Parathyroid adenoma (tissue), 2 donors: ENCODE data around the gene LCT.

Experiments
- H2AFZ ChIP-seq: fragments of 300-600 bp; sonication (generic); one replicate; pipeline ENCODE4 v1.7.0; 2017; ENCODE audit warnings: antibody characterized with exemption, mild to moderate bottlenecking
- H3K27ac ChIP-seq: fragments of 300-600 bp; sonication (generic); one replicate; pipeline ENCODE4 v1.7.0; 2017
- H3K27me3 ChIP-seq: fragments of 300-600 bp; sonication (generic); one replicate; pipeline ENCODE4 v1.7.0; 2017; ENCODE audit warnings: low read length; ENCODE audit not compliant: control insufficient read depth, insufficient read depth
- H3K36me3 ChIP-seq: fragments of 300-600 bp; sonication (generic); one replicate; pipeline ENCODE4 v1.7.0; 2017; ENCODE audit warnings: low read length; ENCODE audit not compliant: control insufficient read depth, insufficient read depth
- H3K4me1 ChIP-seq: fragments of 300-600 bp; sonication (generic); one replicate; pipeline ENCODE4 v1.7.0; 2017; ENCODE audit warnings: control low read depth
- H3K4me2 ChIP-seq: fragments of 300-600 bp; sonication (generic); one replicate; pipeline ENCODE4 v1.7.0; 2017; ENCODE audit warnings: low read length
- H3K4me3 ChIP-seq: fragments of 300-600 bp; sonication (generic); one replicate; pipeline ENCODE4 v1.7.0; 2017; ENCODE audit warnings: low read depth, low read length
- H3K79me2 ChIP-seq: fragments of 300-600 bp; sonication (generic); one replicate; pipeline ENCODE4 v1.7.0; 2017; ENCODE audit warnings: control low read depth
- H3K9ac ChIP-seq: fragments of 300-600 bp; sonication (generic); one replicate; pipeline ENCODE4 v1.7.0; 2017; ENCODE audit warnings: mild to moderate bottlenecking
- H3K9me3 ChIP-seq: fragments of 300-600 bp; sonication (generic); one replicate; pipeline ENCODE4 v1.7.0; 2017; ENCODE audit warnings: low read length; ENCODE audit not compliant: control insufficient read depth
- TF ChIP-seq, protein P1 (sequence below): fragments of 300-600 bp; sonication (generic); IDR thresholded peaks from one replicate; pipeline ENCODE4 v1.7.0; 2017; ENCODE audit warnings: antibody characterized with exemption, mild to moderate bottlenecking
- donor health status: primary hyperparathyroidism.

Gene LCT

DNA sequence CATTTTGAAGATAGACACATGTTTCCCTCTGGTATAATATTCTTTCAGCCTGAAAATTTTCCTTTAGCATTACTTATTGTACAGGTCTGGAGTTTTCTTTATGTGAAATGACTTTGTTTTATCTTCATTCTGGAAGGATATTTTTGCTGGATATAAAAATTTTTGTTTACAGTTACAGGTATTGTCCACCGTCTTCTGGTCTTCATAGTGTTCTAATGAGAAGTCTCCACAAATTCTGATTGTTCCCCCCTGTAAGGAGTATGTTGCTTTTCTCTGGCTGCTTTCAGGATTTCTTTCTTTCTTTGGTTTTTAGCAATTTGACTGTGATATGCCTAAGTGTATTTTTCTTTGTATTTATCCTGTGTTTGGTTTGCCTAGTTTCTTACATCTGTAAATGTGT lies 80.3 kb downstream of the LCT start:
- TF ChIP-seq, protein P1, sequence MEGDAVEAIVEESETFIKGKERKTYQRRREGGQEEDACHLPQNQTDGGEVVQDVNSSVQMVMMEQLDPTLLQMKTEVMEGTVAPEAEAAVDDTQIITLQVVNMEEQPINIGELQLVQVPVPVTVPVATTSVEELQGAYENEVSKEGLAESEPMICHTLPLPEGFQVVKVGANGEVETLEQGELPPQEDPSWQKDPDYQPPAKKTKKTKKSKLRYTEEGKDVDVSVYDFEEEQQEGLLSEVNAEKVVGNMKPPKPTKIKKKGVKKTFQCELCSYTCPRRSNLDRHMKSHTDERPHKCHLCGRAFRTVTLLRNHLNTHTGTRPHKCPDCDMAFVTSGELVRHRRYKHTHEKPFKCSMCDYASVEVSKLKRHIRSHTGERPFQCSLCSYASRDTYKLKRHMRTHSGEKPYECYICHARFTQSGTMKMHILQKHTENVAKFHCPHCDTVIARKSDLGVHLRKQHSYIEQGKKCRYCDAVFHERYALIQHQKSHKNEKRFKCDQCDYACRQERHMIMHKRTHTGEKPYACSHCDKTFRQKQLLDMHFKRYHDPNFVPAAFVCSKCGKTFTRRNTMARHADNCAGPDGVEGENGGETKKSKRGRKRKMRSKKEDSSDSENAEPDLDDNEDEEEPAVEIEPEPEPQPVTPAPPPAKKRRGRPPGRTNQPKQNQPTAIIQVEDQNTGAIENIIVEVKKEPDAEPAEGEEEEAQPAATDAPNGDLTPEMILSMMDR = no peak
- H3K36me3 ChIP-seq = peaks cover 6% of the 10 kb centered on the region

GRCh38 chr2:135755573-135755972 lies 81.4 kb downstream of the LCT start:
- Histone ChIP-seq H3K4me2 (no peak overlapping the region), H2AFZ (no peak overlapping the region), H3K79me2 (peaks cover 19% of the 10 kb centered on the region), H3K27me3 (no peaks in the 10 kb centered on the region), H3K27ac (no peak overlapping the region), H3K36me3 (peaks cover 6% of the 10 kb centered on the region), H3K9ac (no peak overlapping the region), H3K4me1 (no peaks in the 10 kb centered on the region), H3K4me3 (no peak overlapping the region), H3K9me3 (no peaks in the 10 kb centered on the region)
- TF ChIP-seq, protein P1 = no peak

More for the DNA sequence above, 80.3 kb downstream of the LCT start:
- no peak overlapping the region for H3K9ac ChIP-seq
- H3K27me3 ChIP-seq = no peaks in the 10 kb centered on the region
- no peaks in the 10 kb centered on the region for H3K4me1 ChIP-seq
- no peak overlapping the region for H3K4me3 ChIP-seq
- H3K79me2 ChIP-seq = peaks cover 19% of the 10 kb centered on the region
- no peak overlapping the region for H2AFZ ChIP-seq
- H3K4me2 ChIP-seq = no peak overlapping the region
- H3K27ac ChIP-seq = no peak overlapping the region
- H3K9me3 ChIP-seq = no peaks in the 10 kb centered on the region

DNA sequence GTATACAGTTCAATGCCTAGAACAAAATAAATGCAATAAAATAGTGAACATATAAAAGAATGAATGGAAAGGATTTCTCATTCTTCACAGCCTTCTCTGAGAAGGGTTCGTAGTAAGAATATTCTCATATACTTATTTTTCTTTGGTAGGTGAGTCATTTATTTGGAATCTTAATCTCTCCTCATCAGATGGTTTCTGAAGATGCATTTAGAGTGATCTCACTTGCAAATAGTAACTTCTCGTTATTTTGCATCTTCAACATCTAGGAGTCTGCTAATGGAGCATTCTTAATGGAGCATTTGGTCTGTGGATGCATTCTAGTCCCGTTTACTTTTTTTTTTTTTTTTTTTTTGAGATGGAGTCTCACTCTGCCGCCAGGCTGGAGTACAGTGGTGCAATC lies 91.4 kb downstream of the LCT start:
- Histone ChIP-seq H3K36me3 (no peaks in the 10 kb centered on the region), H3K27ac (no peak overlapping the region), H3K9me3 (no peaks in the 10 kb centered on the region), H3K4me2 (no peak overlapping the region), H3K27me3 (no peaks in the 10 kb centered on the region), H3K4me3 (no peak overlapping the region), H3K9ac (no peak overlapping the region), H3K4me1 (peaks cover 8% of the 10 kb centered on the region), H3K79me2 (peaks cover 37% of the 10 kb centered on the region), H2AFZ (no peak overlapping the region)
- TF ChIP-seq, protein P1 = no peak

DNA sequence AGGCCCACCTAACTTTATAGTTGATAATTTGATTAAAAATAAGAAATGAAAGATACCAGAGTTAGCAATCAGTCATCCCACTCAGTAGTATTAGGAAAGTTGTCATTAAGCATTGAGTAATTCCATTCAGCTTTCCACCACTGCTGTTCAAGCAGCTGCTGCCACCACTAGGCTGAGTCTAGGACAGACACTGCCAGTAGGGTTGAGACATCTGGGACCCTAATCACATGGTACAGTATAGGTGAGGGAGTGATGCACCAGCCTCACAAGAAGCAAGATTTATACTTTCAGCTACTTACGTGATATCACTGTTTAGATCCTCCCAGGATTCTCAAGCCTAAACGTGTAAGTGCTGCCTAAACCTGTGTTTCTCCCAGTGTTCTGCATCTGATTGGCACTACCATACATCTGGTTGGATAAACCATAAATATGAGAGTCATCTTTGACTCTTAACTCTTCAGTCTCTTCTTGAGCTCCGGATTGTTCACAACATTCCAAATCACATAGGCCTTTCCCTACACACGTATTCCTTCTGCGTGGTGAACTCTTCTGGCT lies 92.1 kb downstream of the LCT start:
- Histone ChIP-seq H3K9me3 (no peaks in the 10 kb centered on the region), H3K36me3 (no peaks in the 10 kb centered on the region), H3K27me3 (no peaks in the 10 kb centered on the region), H3K4me2 (no peak overlapping the region), H3K4me3 (no peak overlapping the region), H3K4me1 (peaks cover 8% of the 10 kb centered on the region), H3K79me2 (peaks cover 37% of the 10 kb centered on the region), H2AFZ (no peak overlapping the region), H3K27ac (no peak overlapping the region), H3K9ac (no peak overlapping the region)
- TF ChIP-seq, protein P1 = no peak

GRCh38 chr2:135743860-135744259 lies 93.1 kb downstream of the LCT start:
- H3K79me2 ChIP-seq = peaks cover 37% of the 10 kb centered on the region
- H3K4me3 ChIP-seq = no peak overlapping the region
- H3K9me3 ChIP-seq = no peaks in the 10 kb centered on the region
- no peaks in the 10 kb centered on the region for H3K27me3 ChIP-seq
- H3K4me2 ChIP-seq = peak overlapping the region; percentile 85
- H3K9ac ChIP-seq = no peak overlapping the region
- TF ChIP-seq, protein P1 = no peak
- H2AFZ ChIP-seq = no peak overlapping the region
- no peak overlapping the region for H3K27ac ChIP-seq
- H3K36me3 ChIP-seq = no peaks in the 10 kb centered on the region
- peaks cover 8% of the 10 kb centered on the region for H3K4me1 ChIP-seq
